HG02938 (cell line): ENCODE measurements around the gene B4GALT4.
"Not testable (repeated sequence)": the region's sequence is repeated elsewhere in the genome, so short reads cannot be mapped to it uniquely, and the experiment has no call there.

Experiments used
- ATAC-seq: cut with Tn5 transposase; IDR thresholded peaks from one replicate; pipeline ENCODE4 v1.9.1; 2021; ENCODE audit warnings: mild to moderate bottlenecking, moderate library complexity; ENCODE audit not compliant: unreplicated experiment

Gene B4GALT4, protein sequence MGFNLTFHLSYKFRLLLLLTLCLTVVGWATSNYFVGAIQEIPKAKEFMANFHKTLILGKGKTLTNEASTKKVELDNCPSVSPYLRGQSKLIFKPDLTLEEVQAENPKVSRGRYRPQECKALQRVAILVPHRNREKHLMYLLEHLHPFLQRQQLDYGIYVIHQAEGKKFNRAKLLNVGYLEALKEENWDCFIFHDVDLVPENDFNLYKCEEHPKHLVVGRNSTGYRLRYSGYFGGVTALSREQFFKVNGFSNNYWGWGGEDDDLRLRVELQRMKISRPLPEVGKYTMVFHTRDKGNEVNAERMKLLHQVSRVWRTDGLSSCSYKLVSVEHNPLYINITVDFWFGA

DNA sequence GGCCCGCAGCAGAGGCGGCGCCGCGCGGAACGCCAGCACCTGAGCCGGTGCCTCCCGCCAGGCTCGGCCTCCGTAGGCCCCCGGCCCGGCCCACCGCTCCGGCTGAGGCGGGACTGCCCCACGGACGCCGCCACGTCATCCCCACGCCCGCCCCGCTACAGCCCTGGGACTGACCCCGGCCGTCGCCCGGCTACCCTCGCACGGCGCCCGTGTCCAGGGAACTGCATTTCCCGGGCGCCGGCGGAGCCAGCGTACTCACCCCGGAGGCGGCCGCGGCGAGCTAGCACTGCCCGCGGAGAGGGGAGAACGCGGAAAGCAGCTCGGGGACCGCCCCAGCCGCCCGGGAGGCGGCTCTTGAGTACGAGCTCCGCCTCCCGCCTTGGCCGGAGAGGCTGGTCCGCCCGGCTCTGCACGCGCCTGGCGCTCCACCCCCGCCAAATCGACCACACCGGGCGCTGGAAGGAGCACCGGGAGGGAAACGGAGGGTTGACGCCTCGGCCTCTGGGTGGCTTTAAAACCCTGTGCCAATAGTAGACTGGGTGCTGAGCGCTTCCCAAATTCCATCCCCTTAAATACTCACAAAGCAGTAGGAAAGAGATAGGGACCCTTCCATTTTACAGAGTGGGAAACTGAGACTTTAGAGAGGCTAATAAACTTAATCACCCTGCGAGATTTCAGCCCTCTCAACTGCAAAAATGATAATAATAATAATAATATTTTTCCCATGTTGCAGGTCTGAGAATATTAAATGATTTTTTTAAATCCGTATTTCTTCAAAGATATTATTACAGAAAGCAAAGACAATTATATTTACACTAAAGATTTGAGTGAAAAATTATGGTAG lies at the start of gene B4GALT4:
B4GALT4 (minus strand) TSS at position 288 of the 844 bp plus-strand sequence. CDS start 10,779 bp downstream, outside the sequence.
- ATAC-seq: peak; percentile 78

- ATAC-seq: no peak
Measured at GRCh38 chr3:119289404-119289770, 48.7 kb upstream of the B4GALT4 start.

DNA sequence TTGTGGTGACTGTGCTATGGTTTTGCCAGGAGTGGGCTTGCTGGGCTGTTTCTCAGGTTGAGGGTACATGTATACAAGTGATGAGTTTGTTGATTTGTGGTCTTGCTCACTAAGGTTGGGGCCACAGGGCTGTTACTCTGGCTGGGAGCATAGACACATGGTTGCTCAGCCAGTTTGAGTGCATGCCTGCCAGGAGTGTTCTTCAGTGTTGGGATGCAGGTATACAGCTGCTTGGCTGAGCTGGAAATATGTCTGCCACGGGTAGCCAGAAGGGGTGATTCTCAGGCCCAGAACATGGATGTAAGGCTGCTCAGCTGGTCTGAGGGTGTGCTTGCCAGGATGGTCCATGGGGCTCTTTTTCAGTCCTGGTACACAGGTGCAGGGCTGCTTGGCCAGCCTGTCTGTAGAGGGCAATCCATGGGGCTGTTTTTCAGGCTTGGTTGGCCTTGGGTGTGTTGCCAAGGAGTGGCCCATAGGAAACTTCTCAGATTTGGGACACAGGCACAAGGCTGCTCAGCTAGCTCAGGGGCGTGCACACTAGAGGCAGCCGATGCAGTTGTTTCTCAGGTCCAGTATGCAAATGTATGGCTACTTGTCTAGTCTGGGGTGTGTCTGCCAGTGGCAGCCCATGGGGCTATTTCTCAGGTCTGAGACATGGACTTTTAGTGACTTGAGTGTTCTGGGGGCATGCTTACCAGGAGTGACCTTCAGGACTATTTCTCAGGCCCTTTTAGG lies 48.2 kb upstream of the B4GALT4 start:
- no peak for ATAC-seq

DNA sequence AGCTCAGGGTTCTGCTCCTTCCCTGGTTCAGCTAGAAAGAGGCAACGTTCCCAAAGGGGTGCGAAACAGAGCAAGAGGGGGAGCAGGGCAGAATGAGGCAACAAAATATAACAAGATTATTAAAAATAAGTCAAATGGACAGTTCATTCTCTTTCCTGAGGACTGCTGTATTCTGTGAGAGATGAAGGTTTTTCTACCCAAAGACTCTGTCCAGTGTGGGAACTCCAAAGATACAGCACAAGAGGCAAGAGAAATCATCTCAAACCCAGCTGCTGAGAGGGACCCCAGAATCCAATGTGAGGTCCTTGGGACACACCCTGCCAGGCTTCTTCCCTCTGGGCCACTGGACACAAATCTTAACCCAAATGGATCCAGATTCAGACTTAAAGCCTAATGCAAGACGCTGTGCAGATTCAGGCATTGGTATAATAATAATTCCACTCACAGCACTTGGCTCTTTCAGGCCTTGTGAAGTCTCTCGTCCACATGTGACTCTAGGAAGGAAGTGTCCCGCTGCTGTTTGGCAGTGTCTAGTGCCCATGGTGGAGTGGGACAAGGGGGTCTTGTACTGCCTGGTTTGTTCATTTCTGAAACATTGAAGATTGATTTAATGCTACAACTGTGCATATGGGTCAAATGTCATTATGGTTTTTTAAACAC lies 39.0 kb upstream of the B4GALT4 start:
- ATAC-seq: no peak

DNA sequence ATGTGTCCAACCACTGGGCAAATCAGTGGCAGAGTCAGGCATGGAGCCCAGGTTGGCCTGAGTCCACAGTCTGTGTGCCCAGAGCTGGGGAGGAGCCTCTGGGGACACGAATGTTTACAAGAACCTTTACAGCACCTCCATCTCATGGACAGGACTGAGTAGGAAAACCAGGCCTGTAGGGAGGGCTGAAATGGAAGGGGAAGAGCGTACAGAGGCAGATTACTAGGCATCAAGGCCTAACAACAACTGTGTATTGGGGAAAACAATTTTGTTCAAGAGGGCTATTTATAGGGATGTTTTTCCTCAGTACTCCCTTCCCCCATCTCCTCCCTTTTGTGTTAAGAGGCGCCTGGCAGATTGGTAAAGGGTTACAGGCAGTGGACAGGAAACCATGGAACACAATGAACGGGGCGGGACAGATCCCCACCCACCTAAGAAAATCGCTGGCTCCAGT lies 38.5 kb upstream of the B4GALT4 start:
- ATAC-seq: no peak

DNA sequence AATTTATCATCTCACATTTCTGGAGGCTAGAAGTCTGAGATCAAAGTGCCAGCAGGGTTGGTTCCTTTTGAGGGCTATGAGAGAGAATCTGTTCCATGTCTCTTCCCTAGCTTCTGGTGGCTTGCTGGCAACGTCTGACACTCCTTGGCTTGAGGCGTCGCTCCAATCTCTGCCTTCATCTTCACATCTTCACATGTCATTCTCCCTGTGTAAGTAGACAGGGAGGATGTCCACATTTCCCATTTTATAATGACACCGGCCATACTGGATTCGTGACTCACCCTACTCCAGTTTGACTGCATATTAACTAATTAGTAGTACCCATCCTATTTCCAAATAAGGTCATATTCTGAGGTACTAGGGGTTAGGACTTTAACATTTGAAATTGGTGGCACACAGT lies 36.0 kb upstream of the B4GALT4 start:
- ATAC-seq: no peak

DNA sequence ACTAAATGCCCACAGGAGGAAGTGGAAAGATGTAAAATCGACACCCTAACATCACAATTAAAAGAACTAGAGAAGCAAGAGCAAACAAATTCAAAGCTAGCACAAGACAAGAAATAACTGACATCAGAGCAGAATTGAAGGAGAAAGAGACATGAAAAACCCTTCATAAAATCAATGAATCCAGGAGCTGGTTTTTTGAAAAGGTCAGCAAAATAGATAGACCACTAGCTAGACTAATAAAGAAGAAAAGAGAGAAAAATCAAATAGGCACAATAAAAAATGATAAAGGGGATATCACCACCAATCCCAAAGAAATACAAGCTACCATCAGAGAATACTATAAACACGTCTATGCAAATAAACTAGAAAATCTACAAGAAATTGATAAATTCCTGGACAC lies 29.5 kb upstream of the B4GALT4 start:
- not testable (repeated sequence) for ATAC-seq

DNA sequence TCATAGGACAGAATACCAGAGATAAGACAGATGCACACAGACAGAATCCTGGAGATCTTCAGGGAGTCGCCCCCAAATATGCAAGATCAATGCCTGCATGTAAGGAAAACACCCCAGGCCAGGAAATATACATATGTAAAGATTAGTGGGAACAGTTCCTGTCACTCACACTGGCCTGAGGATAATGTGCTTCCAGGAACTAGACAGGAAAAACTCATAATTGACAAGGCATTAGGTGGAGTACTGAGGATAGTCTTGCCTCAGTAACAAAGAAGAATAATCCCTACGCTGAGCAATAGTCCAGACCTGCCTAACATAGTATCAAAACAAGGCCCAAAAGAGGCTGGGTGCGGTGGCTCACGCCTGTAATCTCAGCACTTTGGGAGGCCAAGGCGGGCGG lies 20.4 kb upstream of the B4GALT4 start:
- ATAC-seq: no peak

GRCh38 chr3:119259821-119260220 lies 19.1 kb upstream of the B4GALT4 start:
- ATAC-seq: no peak

GRCh38 chr3:119258915-119259314 lies 18.2 kb upstream of the B4GALT4 start:
- ATAC-seq: peak; percentile 92

- peak; percentile 71 for ATAC-seq
Measured at GRCh38 chr3:119257654-119258410, 17.2 kb upstream of the B4GALT4 start.

GRCh38 chr3:119257111-119257510 lies 16.4 kb upstream of the B4GALT4 start:
- no peak for ATAC-seq

- no peak for ATAC-seq
Measured at GRCh38 chr3:119255214-119255613, 14.5 kb upstream of the B4GALT4 start.

GRCh38 chr3:119245778-119246177 lies 5.1 kb upstream of the B4GALT4 start:
- no peak for ATAC-seq

- ATAC-seq: no peak
Measured at GRCh38 chr3:119243712-119244111, 3.0 kb upstream of the B4GALT4 start.

- not testable (repeated sequence) for ATAC-seq
Measured at GRCh38 chr3:119243058-119243529, 2.4 kb upstream of the B4GALT4 start.

DNA sequence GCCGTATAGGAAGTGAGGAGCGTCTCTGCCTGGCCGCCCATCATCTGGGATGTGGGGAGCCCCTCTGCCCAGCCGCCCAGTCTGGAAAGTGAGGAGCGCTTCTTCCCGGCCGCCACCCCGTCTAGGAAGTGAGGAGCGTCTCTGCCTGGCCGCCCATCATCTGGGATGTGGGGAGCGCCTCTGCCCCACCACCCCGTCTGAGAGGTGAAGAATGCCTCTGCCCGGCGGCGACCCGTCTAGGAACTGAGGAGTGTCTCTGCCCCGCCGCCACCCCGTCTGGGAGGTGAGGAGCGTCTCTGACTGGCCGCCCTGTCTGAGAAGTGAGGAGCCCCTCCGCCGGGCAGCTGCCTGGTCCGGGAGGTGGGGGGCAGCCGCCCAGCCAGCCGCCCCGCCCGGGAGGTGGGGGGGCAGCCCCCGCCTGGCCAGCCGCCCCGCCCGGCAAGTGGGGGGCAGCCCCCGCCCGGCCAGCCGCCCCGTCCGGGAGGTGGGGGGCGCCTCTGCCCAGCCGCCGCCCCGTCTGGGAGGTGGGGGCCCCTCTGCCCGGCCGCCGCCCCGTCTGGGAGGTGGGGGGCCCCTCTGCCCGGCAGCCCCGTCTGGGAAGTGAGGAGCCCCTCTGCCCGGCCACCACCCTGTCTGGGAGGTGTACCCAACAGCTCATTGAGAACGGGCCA lies 1.8 kb upstream of the B4GALT4 start:
- not testable (repeated sequence) for ATAC-seq

DNA sequence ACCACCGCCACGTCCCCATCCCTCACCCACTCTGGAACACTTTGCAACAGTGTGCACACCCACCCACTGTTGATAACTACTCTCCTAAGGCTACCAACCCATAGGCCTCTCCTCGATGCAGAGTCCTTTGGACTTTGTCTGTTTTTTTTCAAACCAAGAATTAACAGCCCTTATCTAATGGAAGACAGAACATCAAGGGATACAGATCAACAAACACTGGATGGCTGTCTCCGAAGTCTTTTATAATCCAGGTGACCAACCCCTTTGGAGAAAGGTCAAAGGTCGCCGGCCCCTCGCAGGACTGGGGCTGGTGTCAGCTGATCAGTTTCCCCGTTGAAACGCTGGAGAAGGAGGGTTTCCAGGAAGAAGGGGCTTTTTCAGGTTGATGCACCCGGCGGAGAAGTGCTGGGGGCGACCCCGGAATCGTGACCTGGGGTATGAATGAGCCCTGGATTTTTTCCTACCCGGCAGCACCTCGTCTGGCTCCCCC lies 532 bp downstream of the B4GALT4 start:
- peak; percentile 9 for ATAC-seq

DNA sequence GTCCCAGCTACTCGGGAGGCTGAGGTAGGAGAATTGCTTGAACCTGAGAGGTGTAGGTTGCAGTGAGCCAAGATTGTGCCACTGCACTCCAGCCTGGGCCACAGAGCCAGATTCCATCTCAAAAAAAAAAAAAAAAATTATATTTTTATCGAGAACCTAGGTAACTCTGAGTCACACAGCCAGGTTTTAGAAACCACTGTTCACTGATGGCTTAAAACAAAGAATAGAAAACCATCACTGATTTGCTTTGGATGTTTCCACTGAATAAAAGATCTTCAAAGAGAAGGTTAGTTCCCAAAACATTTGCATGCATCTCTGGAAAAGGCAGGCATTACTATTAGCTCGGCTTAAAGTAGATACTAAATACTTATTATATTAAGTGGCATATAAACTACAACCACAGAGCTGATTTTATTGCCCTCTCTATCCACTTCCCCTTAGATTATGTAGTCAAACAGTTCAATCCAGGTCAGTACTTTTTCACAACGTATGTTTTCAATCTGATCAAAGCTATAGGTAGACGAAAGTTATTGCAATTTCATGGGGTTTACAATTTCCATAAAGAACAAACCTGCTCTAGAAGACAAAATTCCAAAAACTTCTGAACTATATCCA lies 1.4 kb downstream of the B4GALT4 start:
- ATAC-seq: no peak
